PC-3 (cell line): ENCODE results near the gene OPRL1.

ENCODE experiments used
- EZH2 ChIP-seq: fragments of 300-600 bp; sonication (generic); IDR thresholded peaks from one replicate; pipeline ENCODE4 v1.6.1; 2017; ENCODE audit warnings: antibody characterized with exemption, mild to moderate bottlenecking, low read length; ENCODE audit not compliant: unreplicated experiment
- EZH2phosphoT487 ChIP-seq: fragments of 300-600 bp; sonication (generic); IDR thresholded peaks from 2 replicates; pipeline ENCODE4 v1.6.1; 2018; ENCODE audit warnings: mild to moderate bottlenecking, antibody characterized with exemption, low read length, borderline replicate concordance
- TF ChIP-seq, protein P1 (sequence below): fragments of 300-600 bp; sonication (generic); conservative IDR thresholded peaks from 2 replicates; pipeline ENCODE4 v1.5.1; 2017; ENCODE audit warnings: antibody characterized with exemption, low read depth, mild to moderate bottlenecking, low read length

DNA sequence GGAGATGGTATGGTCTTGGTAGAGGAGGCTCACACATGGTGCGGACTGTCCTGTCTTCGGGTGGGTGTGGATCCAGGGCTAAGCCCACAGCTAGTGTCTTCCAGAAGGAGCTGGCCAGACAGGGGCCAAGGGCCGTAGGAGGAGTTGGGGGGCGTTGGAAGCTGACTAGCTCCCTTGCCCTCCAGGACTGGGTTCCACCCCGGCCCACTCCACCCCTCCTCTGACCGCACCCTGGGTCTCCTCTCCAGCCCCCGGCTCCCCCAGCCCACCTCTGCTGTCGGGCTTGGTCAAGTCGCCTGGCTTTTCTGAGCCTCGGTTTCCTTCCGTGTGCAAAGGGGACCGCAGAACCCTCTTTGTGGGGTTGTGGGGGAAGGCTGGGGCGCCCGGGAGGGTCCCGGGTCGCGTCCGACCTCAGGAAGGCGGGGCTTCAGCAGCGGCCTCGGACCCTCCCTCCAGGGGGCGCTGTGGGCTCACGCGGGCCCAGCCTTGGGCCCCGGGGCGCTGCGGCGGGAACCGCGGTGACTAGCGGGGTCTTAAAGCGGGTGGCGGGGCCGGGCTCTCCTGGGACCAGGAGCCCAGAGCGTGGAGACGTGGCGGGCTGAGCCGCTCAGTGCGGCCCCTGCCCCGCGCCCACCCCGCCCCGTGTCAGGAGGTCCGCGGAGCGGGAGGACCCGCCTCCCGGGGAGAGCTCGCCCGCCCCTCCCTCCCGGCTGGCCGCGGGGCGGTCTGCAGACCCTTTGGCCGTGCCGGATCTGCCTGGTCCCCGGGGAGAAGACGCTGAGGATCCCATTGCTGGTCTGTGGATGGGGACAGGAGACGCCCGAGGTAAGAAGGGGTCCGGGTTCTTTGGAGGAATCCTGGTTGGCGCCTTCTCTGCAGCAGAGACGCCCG lies 22.1 kb downstream of the OPRL1 start:
- TF ChIP-seq, protein P1, sequence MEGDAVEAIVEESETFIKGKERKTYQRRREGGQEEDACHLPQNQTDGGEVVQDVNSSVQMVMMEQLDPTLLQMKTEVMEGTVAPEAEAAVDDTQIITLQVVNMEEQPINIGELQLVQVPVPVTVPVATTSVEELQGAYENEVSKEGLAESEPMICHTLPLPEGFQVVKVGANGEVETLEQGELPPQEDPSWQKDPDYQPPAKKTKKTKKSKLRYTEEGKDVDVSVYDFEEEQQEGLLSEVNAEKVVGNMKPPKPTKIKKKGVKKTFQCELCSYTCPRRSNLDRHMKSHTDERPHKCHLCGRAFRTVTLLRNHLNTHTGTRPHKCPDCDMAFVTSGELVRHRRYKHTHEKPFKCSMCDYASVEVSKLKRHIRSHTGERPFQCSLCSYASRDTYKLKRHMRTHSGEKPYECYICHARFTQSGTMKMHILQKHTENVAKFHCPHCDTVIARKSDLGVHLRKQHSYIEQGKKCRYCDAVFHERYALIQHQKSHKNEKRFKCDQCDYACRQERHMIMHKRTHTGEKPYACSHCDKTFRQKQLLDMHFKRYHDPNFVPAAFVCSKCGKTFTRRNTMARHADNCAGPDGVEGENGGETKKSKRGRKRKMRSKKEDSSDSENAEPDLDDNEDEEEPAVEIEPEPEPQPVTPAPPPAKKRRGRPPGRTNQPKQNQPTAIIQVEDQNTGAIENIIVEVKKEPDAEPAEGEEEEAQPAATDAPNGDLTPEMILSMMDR, result peak; percentile 81
- TF ChIP-seq EZH2phosphoT487 (no peak), EZH2 (no peak)
